Measurements from ENCODE around the gene KIF3A.

The KIF3A gene

GRCh38 chr5:132739232-132739631 lies 1.9 kb upstream of the KIF3A start:
- H3F3A ChIP-seq (ENCODE audit: control insufficient read depth, insufficient read depth) = no peaks in the 10 kb centered on the region
- no peaks in the 10 kb centered on the region for H3K9me2 ChIP-seq (replicated peaks; ENCODE audit: control insufficient read depth, low read length)
- peaks cover 16% of the 10 kb centered on the region for H3K79me2 ChIP-seq (ENCODE audit: control insufficient read depth, low read length)
- H3K4me2 ChIP-seq (ENCODE audit: low read length) = no peak overlapping the region
- H4K20me1 ChIP-seq (ENCODE audit: control insufficient read depth, insufficient read depth, low read depth, low read length) = no peaks in the 10 kb centered on the region
- peaks cover 20% of the 10 kb centered on the region for H3K4me1 ChIP-seq (ENCODE audit: control insufficient read depth, low read length)
- TF ChIP-seq CTCF (IDR thresholded peaks at IDR 0.05; ENCODE audit: low read depth, low read length, poor library complexity, severe bottlenecking) (no peak), EZH2phosphoT487 (IDR thresholded peaks at IDR 0.05; ENCODE audit: borderline replicate concordance, low read length) (no peak)
- H3K9me3 ChIP-seq (ENCODE audit: control insufficient read depth, insufficient read depth, low read length) = no peaks in the 10 kb centered on the region
- peaks cover 5% of the 10 kb centered on the region for H3K27me3 ChIP-seq (ENCODE audit: control insufficient read depth, low read length)
- no peak overlapping the region for H3K27ac ChIP-seq (ENCODE audit: low read depth, low read length)
- no peak overlapping the region for H3K4me3 ChIP-seq (ENCODE audit: low read length)
- H3K36me3 ChIP-seq (ENCODE audit: control insufficient read depth, low read length) = no peaks in the 10 kb centered on the region

GRCh38 chr5:132737982-132738681 lies 786 bp upstream of the KIF3A start:
- H3K4me3 ChIP-seq (ENCODE audit: low read length) = peak overlapping the region; percentile 85
- H3F3A ChIP-seq (ENCODE audit: control insufficient read depth, insufficient read depth) = no peaks in the 10 kb centered on the region
- H3K27me3 ChIP-seq (ENCODE audit: control insufficient read depth, low read length) = peaks cover 5% of the 10 kb centered on the region
- peaks cover 20% of the 10 kb centered on the region for H3K4me1 ChIP-seq (ENCODE audit: control insufficient read depth, low read length)
- H3K9me2 ChIP-seq (replicated peaks; ENCODE audit: control insufficient read depth, low read length) = no peaks in the 10 kb centered on the region
- H3K36me3 ChIP-seq (ENCODE audit: control insufficient read depth, low read length) = no peaks in the 10 kb centered on the region
- H3K27ac ChIP-seq (ENCODE audit: low read depth, low read length) = no peak overlapping the region
- peak overlapping the region; percentile 76 for H3K4me2 ChIP-seq (ENCODE audit: low read length)
- H3K79me2 ChIP-seq (ENCODE audit: control insufficient read depth, low read length) = peaks cover 16% of the 10 kb centered on the region
- H4K20me1 ChIP-seq (ENCODE audit: control insufficient read depth, insufficient read depth, low read depth, low read length) = no peaks in the 10 kb centered on the region
- H3K9me3 ChIP-seq (ENCODE audit: control insufficient read depth, insufficient read depth, low read length) = no peaks in the 10 kb centered on the region
- no peak for TF ChIP-seq EZH2phosphoT487 (IDR thresholded peaks at IDR 0.05; ENCODE audit: borderline replicate concordance, low read length)
- no peak for TF ChIP-seq CTCF (IDR thresholded peaks at IDR 0.05; ENCODE audit: low read depth, low read length, poor library complexity, severe bottlenecking)

GRCh38 chr5:132734687-132735086 lies 2.7 kb downstream of the KIF3A start:
- peaks cover 16% of the 10 kb centered on the region for H3K79me2 ChIP-seq (ENCODE audit: control insufficient read depth, low read length)
- H3K27ac ChIP-seq (ENCODE audit: low read depth, low read length) = no peak overlapping the region
- H3K4me1 ChIP-seq (ENCODE audit: control insufficient read depth, low read length) = peaks cover 20% of the 10 kb centered on the region

GRCh38 chr5:132733499-132734148 lies 3.7 kb downstream of the KIF3A start:
- Histone ChIP-seq H3K4me3 (ENCODE audit: low read length) (no peak overlapping the region), H4K20me1 (ENCODE audit: control insufficient read depth, insufficient read depth, low read depth, low read length) (no peaks in the 10 kb centered on the region), H3K4me1 (ENCODE audit: control insufficient read depth, low read length) (peaks cover 20% of the 10 kb centered on the region), H3F3A (ENCODE audit: control insufficient read depth, insufficient read depth) (no peaks in the 10 kb centered on the region), H3K4me2 (ENCODE audit: low read length) (no peak overlapping the region), H3K36me3 (ENCODE audit: control insufficient read depth, low read length) (no peaks in the 10 kb centered on the region), H3K27me3 (ENCODE audit: control insufficient read depth, low read length) (no peaks in the 10 kb centered on the region), H3K9me2 (replicated peaks; ENCODE audit: control insufficient read depth, low read length) (no peaks in the 10 kb centered on the region), H3K27ac (ENCODE audit: low read depth, low read length) (no peak overlapping the region), H3K9me3 (ENCODE audit: control insufficient read depth, insufficient read depth, low read length) (no peaks in the 10 kb centered on the region), H3K79me2 (ENCODE audit: control insufficient read depth, low read length) (peaks cover 16% of the 10 kb centered on the region)
- TF ChIP-seq EZH2phosphoT487 (IDR thresholded peaks at IDR 0.05; ENCODE audit: borderline replicate concordance, low read length) (no peak), CTCF (IDR thresholded peaks at IDR 0.05; ENCODE audit: low read depth, low read length, poor library complexity, severe bottlenecking) (no peak)

More at GRCh38 chr5:132734687-132735086, 2.7 kb downstream of the KIF3A start:
- Histone ChIP-seq H3K9me2 (replicated peaks; ENCODE audit: control insufficient read depth, low read length) (no peaks in the 10 kb centered on the region), H4K20me1 (ENCODE audit: control insufficient read depth, insufficient read depth, low read depth, low read length) (no peaks in the 10 kb centered on the region), H3K4me2 (ENCODE audit: low read length) (no peak overlapping the region), H3F3A (ENCODE audit: control insufficient read depth, insufficient read depth) (no peaks in the 10 kb centered on the region), H3K9me3 (ENCODE audit: control insufficient read depth, insufficient read depth, low read length) (no peaks in the 10 kb centered on the region), H3K36me3 (ENCODE audit: control insufficient read depth, low read length) (no peaks in the 10 kb centered on the region), H3K4me3 (ENCODE audit: low read length) (no peak overlapping the region), H3K27me3 (ENCODE audit: control insufficient read depth, low read length) (no peaks in the 10 kb centered on the region)
- no peak for TF ChIP-seq EZH2phosphoT487 (IDR thresholded peaks at IDR 0.05; ENCODE audit: borderline replicate concordance, low read length)
